PC-9 (cell line): ENCODE data around the gene ITPR3. TPM values are rescaled to one million over a fixed set of nuclear protein-coding genes. Genes with fewer than 3 reads are reported as not detected.

Experiments
- BruUV-seq: library from RNA; stranded (reverse); fragments of 400-500 nt; replicated peaks from 2 replicates; lab custom pipeline; 2021; lab: Mats Ljungman, UMichigan
- CTCF ChIA-PET: fragments of 300-600 bp; sonication (Branson Sonifier 250); formaldehyde crosslinking; loops from one replicate; lab custom pipeline; 2022; ENCODE audit warnings: antibody characterized with exemption; lab: Charles Lee
- POLR2A ChIA-PET: fragments of 300-600 bp; sonication (Branson Sonifier 250); formaldehyde crosslinking; loops from one replicate; lab custom pipeline; 2022; ENCODE audit warnings: antibody characterized with exemption; ENCODE audit not compliant: unreplicated experiment; lab: Charles Lee
- DNase-seq, 2 experiments: peaks; one replicate each; pipeline versions ENCODE4 v3.0.0 to v3.0.0-alpha.2; 2015 to 2022; ENCODE audit warnings: mixed read lengths in 1 of 2
- H2AFZ ChIP-seq: fragments of 200-600 bp; sonication (generic); 2 replicates; pipeline ENCODE4 v1.8.1; 2017; ENCODE audit warnings: antibody characterized with exemption
- H3F3A ChIP-seq: fragments of 200-600 bp; sonication (generic); 2 replicates; pipeline ENCODE4 v1.8.1; 2017; ENCODE audit warnings: antibody characterized with exemption, mild to moderate bottlenecking, low read depth; ENCODE audit not compliant: insufficient read depth
- H3K27ac ChIP-seq: fragments of 200-600 bp; sonication (generic); 2 replicates; pipeline ENCODE4 v1.6.1; 2016; ENCODE audit warnings: mixed run types
- H3K27me3 ChIP-seq: fragments of 200-600 bp; sonication (generic); 2 replicates; pipeline ENCODE4 v1.6.1; 2016; ENCODE audit warnings: low read depth, mixed run types; ENCODE audit not compliant: insufficient read depth
- H3K36me3 ChIP-seq: fragments of 200-600 bp; sonication (generic); 2 replicates; pipeline ENCODE4 v1.6.1; 2016; ENCODE audit warnings: low read depth, mixed run types
- H3K4me1 ChIP-seq: fragments of 200-600 bp; sonication (generic); replicated peaks from 2 replicates; pipeline ENCODE4 v1.6.1; 2016; ENCODE audit warnings: mixed run types; ENCODE audit not compliant: insufficient read depth
- H3K4me2 ChIP-seq: fragments of 200-600 bp; sonication (generic); 2 replicates; pipeline ENCODE4 v1.6.1; 2017; ENCODE audit warnings: mixed run types
- H3K4me3 ChIP-seq: fragments of 200-600 bp; sonication (generic); 2 replicates; pipeline ENCODE4 v1.6.1; 2016; ENCODE audit warnings: mixed run types
- H3K79me2 ChIP-seq: fragments of 200-600 bp; sonication (generic); 2 replicates; pipeline ENCODE4 v1.6.1; 2017; ENCODE audit warnings: low read depth, mixed run types
- H3K9me2 ChIP-seq: fragments of 200-600 bp; sonication (generic); 2 replicates; pipeline ENCODE4 v1.8.1; 2017; ENCODE audit warnings: mild to moderate bottlenecking; ENCODE audit not compliant: insufficient read depth
- H3K9me3 ChIP-seq: fragments of 200-600 bp; sonication (generic); 2 replicates; pipeline ENCODE4 v1.8.1; 2016; ENCODE audit warnings: low read depth; ENCODE audit not compliant: insufficient read depth
- H4K20me1 ChIP-seq: fragments of 200-600 bp; sonication (generic); 2 replicates; pipeline ENCODE4 v1.8.1; 2017; ENCODE audit not compliant: insufficient read depth
- EZH2 ChIP-seq: fragments of 200-600 bp; sonication (generic); IDR thresholded peaks from 2 replicates; pipeline ENCODE4 v1.8.0; 2017; ENCODE audit warnings: antibody characterized with exemption, low read depth
- intact Hi-C: fragments of 100-400 bp; cut with micrococcal nuclease; formaldehyde crosslinking; loops from one replicate; pipeline ENCODE4 v1.10.0; 2022; ENCODE audit not compliant: unreplicated experiment
- total RNA-seq: library from RNA; stranded (reverse); gene quantifications from 2 replicates; pipeline ENCODE4 v1.2.3, GENCODE V29; 2021
- TF ChIP-seq, protein P1 (sequence below): fragments of 200-600 bp; sonication (generic); conservative IDR thresholded peaks from 2 replicates; pipeline ENCODE4 v1.6.1; 2017; ENCODE audit warnings: mixed run types, antibody characterized with exemption, mild to moderate bottlenecking, moderate library complexity

The ITPR3 gene
- total RNA-seq, 1 experiment from 2014 or later: 86.9 TPM

DNA sequence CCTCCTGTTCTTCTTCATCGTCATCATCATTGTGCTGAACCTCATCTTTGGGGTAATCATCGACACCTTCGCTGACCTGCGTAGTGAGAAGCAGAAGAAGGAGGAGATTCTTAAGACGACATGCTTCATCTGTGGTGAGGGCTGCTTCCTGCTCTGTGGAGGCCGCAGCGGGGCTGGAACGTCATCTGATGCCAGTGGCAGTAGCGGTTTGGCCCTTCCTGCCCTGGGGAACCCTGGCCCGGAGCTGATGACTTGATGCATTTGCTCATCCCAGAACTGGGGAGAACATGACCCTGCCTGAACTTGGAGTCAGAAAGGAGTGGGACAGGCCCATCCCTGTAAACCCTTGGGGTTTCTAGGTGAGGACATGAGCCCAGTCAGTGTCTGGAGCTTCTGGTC is 71.6 kb downstream of the ITPR3 start:
- intact Hi-C loops: no loop called here
- H3K27me3 ChIP-seq: no peaks in the 10 kb centered on the region
- H3K4me3 ChIP-seq: no peak overlapping the region
- ChIA-PET POLR2A (no interaction called here), CTCF (no interaction called here)
- H3F3A ChIP-seq: peaks cover 40% of the 10 kb centered on the region
- no peak for TF ChIP-seq EZH2
- TF ChIP-seq, protein P1, sequence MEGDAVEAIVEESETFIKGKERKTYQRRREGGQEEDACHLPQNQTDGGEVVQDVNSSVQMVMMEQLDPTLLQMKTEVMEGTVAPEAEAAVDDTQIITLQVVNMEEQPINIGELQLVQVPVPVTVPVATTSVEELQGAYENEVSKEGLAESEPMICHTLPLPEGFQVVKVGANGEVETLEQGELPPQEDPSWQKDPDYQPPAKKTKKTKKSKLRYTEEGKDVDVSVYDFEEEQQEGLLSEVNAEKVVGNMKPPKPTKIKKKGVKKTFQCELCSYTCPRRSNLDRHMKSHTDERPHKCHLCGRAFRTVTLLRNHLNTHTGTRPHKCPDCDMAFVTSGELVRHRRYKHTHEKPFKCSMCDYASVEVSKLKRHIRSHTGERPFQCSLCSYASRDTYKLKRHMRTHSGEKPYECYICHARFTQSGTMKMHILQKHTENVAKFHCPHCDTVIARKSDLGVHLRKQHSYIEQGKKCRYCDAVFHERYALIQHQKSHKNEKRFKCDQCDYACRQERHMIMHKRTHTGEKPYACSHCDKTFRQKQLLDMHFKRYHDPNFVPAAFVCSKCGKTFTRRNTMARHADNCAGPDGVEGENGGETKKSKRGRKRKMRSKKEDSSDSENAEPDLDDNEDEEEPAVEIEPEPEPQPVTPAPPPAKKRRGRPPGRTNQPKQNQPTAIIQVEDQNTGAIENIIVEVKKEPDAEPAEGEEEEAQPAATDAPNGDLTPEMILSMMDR: no peak
- no peak for DNase-seq
- H3K36me3 ChIP-seq: peaks cover 31% of the 10 kb centered on the region
- no peaks in the 10 kb centered on the region for H3K9me3 ChIP-seq
- no peak overlapping the region for H3K27ac ChIP-seq
- H2AFZ ChIP-seq: no peak overlapping the region
- no peak overlapping the region for H3K4me2 ChIP-seq
- BruUV-seq: no TSS peak
- peaks cover 22% of the 10 kb centered on the region for H4K20me1 ChIP-seq
- H3K4me1 ChIP-seq: peaks cover 23% of the 10 kb centered on the region; the same call in 1 of the 2 replicates
- H3K9me2 ChIP-seq: no peaks in the 10 kb centered on the region
- H3K79me2 ChIP-seq: no peaks in the 10 kb centered on the region

DNA sequence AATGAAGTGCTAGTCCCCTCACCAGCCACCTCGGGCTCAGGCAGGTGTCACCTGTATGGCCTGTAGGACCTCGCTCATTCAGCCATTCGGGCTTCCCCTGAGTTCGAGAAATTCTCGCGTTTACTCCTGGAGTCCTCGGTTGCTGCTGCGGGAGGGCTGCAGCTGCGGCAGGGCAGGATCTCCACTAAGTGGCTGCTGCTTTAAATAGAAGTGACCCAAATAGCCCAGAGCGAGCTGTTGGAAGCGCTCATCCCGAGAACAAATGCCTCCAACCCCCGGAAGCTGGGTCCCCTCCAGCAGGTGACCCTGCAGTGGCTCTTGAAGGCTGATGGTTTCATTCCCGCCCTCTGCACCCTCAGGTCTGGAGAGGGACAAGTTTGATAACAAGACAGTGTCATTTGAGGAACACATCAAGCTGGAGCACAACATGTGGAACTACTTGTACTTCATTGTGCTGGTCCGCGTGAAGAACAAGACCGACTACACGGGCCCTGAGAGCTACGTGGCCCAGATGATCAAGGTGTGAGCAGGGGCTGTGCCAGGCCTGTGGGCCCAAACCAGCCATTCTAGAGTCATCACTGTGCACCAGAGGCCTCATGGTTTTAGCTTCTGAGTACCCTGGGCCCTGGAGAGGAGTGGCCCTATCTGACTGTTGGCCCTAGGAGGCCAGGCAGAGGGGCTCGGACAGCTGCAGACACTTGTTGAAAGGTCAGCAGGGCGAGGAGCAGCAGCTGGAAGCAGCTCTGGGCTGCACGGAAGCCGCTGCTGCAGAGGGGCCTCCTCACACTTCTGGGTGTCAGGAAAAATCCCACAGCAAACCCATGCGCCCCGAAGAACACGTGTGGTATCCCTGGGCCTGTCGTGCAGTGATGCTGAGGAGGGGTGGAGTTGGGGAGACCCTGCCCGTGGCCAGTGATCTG is 72.3 kb downstream of the ITPR3 start:
- H3K9me2 ChIP-seq: no peaks in the 10 kb centered on the region
- CTCF ChIA-PET: no interaction called here
- intact Hi-C loops: no loop called here
- no peak for TF ChIP-seq EZH2
- TF ChIP-seq, protein P1: no peak
- BruUV-seq: no TSS peak
- no peak overlapping the region for H2AFZ ChIP-seq
- H3K9me3 ChIP-seq: no peaks in the 10 kb centered on the region
- peaks cover 46% of the 10 kb centered on the region for H3F3A ChIP-seq
- DNase-seq: no peak
- no peak overlapping the region for H3K4me3 ChIP-seq
- POLR2A ChIA-PET: no interaction called here
- H3K4me2 ChIP-seq: 0 out of 2 replicates have a peak overlapping the region, but pooled peaks have one; percentile 18
- H4K20me1 ChIP-seq: peaks cover 22% of the 10 kb centered on the region
- H3K27me3 ChIP-seq: no peaks in the 10 kb centered on the region
- H3K36me3 ChIP-seq: peaks cover 31% of the 10 kb centered on the region
- no peaks in the 10 kb centered on the region for H3K79me2 ChIP-seq
- H3K4me1 ChIP-seq: peaks cover 23% of the 10 kb centered on the region; the same call in 1 of the 2 replicates
- H3K27ac ChIP-seq: peak overlapping the region; percentile 54

DNA sequence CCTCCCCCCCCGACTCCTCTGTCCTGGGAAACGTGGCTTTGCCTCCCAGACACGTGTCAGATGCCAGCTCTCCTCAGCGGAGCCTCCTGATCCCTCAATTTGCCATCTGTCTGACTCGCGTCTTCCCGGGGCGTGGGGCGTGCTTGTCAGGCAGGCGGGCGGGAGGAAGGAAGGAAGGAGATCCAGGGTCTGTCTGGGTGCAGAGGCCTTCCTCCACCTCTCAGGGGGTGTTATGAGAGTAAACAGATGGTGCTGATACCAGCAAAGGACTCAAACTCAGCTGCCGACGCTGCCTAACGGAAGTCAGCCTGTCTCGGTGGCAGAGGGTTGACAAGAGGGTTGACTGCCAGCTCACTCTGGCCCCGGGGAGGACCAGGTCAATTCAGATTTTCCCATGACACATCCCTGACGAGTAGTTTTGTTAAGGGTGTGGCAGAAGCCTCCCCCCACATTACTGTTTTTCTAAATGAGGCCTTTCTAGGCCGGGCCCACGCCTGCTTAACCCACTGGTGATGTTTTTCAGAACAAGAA is 73.3 kb downstream of the ITPR3 start:
- ChIA-PET POLR2A (interaction anchor here (0.5 kb wide), 1 partner anchor 11 kb away, joined by 3 read pairs; no protein-coding TSS in a partner anchor), CTCF (interaction anchor here (0.6 kb wide), 1 partner anchor 18 kb away, joined by 3 read pairs; no protein-coding TSS in a partner anchor)
- no peak for TF ChIP-seq EZH2
- TF ChIP-seq, protein P1: no peak
- Histone ChIP-seq H3K4me2 (no peak overlapping the region), H2AFZ (no peak overlapping the region), H3K79me2 (no peaks in the 10 kb centered on the region), H3K9me3 (no peaks in the 10 kb centered on the region), H3F3A (peaks cover 54% of the 10 kb centered on the region), H3K27me3 (no peaks in the 10 kb centered on the region), H3K9me2 (no peaks in the 10 kb centered on the region), H3K4me3 (no peak overlapping the region), H4K20me1 (peaks cover 22% of the 10 kb centered on the region), H3K4me1 (peaks cover 23% of the 10 kb centered on the region; the same call in 1 of the 2 replicates), H3K27ac (peak overlapping the region; percentile 54), H3K36me3 (peaks cover 31% of the 10 kb centered on the region)
- no TSS peak for BruUV-seq
- peak in 1 of 2 experiments; percentile 49 for DNase-seq
- intact Hi-C loops: no loop called here
